Measurements from ENCODE around the gene TSPAN10.
"Not testable (repeated sequence)": the region's sequence is repeated elsewhere in the genome, so short reads cannot be mapped to it uniquely, and the experiment has no call there.

The TSPAN10 gene

GRCh38 chr17:81664051-81664470, 27.1 kb downstream of the TSPAN10 start:
- DNase-seq: no peak

- no peak for DNase-seq
Measured at GRCh38 chr17:81665205-81666091, 28.5 kb downstream of the TSPAN10 start.

GRCh38 chr17:81666092-81666341, 29.0 kb downstream of the TSPAN10 start:
- DNase-seq: no peak

- DNase-seq: peak; percentile 72 to 92
Measured at GRCh38 chr17:81666342-81667191, 29.6 kb downstream of the TSPAN10 start, which contains the start of the genes CCDC137 and OXLD1. TSS of gene CCDC137 (plus strand) at chr17:81666737. CDS start at chr17:81666767, 30 bp downstream. TSS of gene OXLD1 (minus strand) at chr17:81666605. CDS start at chr17:81666577, 28 bp downstream.

GRCh38 chr17:81667754-81668153, 30.8 kb downstream of the TSPAN10 start:
- no peak for DNase-seq

- DNase-seq: no peak
Measured at GRCh38 chr17:81672504-81672903, 35.5 kb downstream of the TSPAN10 start.

GRCh38 chr17:81672954-81673353, 36.0 kb downstream of the TSPAN10 start:
- DNase-seq: no peak

- DNase-seq: no peak
Measured at GRCh38 chr17:81673561-81674258, 36.7 kb downstream of the TSPAN10 start.

- DNase-seq: not testable (repeated sequence)
Measured at GRCh38 chr17:81675515-81676221, 38.7 kb downstream of the TSPAN10 start.

GRCh38 chr17:81676906-81677305, 39.9 kb downstream of the TSPAN10 start:
- DNase-seq: no peak

- DNase-seq: no peak
Measured at GRCh38 chr17:81680150-81680549, 43.2 kb downstream of the TSPAN10 start.

GRCh38 chr17:81681672-81682071, 44.7 kb downstream of the TSPAN10 start:
- no peak for DNase-seq

GRCh38 chr17:81682565-81683207, 45.7 kb downstream of the TSPAN10 start:
- DNase-seq: no peak

- no peak for DNase-seq
Measured at GRCh38 chr17:81683208-81683583, 46.2 kb downstream of the TSPAN10 start.

- peak; percentile 92 to 99 for DNase-seq
Measured at GRCh38 chr17:81683584-81684441, 46.8 kb downstream of the TSPAN10 start, which contains the start of the genes ARL16 and HGS. TSS of gene ARL16 (minus strand) at chr17:81683797. CDS start at chr17:81683753, 44 bp downstream. TSS of gene HGS (plus strand) at chr17:81684011. CDS start at chr17:81684067, 56 bp downstream.

GRCh38 chr17:81684442-81684911, 47.5 kb downstream of the TSPAN10 start:
- DNase-seq: no peak

- DNase-seq: no peak
Measured at GRCh38 chr17:81685108-81685507, 48.1 kb downstream of the TSPAN10 start.

GRCh38 chr17:81686614-81687013, 49.6 kb downstream of the TSPAN10 start:
- no peak for DNase-seq

- DNase-seq: no peak
Measured at GRCh38 chr17:81687770-81688541, 51.0 kb downstream of the TSPAN10 start.

GRCh38 chr17:81688616-81689015, 51.6 kb downstream of the TSPAN10 start:
- no peak for DNase-seq
